HepG2 (cell line): ENCODE measurements around the gene KCNK15. TPM values are rescaled to one million over a fixed set of nuclear protein-coding genes. Genes with fewer than 3 reads are reported as not detected.

Source experiments
- ARHGAP35 ChIP-seq: sonication (generic); formaldehyde crosslinking; IDR thresholded peaks from 2 replicates; pipeline ENCODE4 v1.9.0; 2022; ENCODE audit warnings: mild to moderate bottlenecking, inconsistent platforms, moderate library complexity, missing genetic modification reagents, borderline replicate concordance
- CREM ChIP-seq, 2 experiments: sonication (generic) in 1 of 2; formaldehyde crosslinking in 1 of 2; IDR thresholded peaks; 2 replicates each; pipeline versions ENCODE4 v1.4.0 to v1.6.1; 2016 to 2020; ENCODE audit warnings: antibody characterized with exemption in 1 of 2, mild to moderate bottlenecking in 1 of 2, missing genetic modification reagents in 1 of 2
- EP300 ChIP-seq, 3 experiments: sonication (generic) in 1 of 3; formaldehyde crosslinking in 1 of 3; IDR thresholded peaks; 2 replicates each; pipeline versions ENCODE4 v1.5.1 to v1.6.1; 2011 to 2020; ENCODE audit warnings: low read depth in 2 of 3, low read length in 2 of 3, borderline replicate concordance in 1 of 3, improper control_type of control experiment in 1 of 3, mild to moderate bottlenecking in 1 of 3, missing genetic modification reagents in 1 of 3, moderate library complexity in 1 of 3
- GATAD2A ChIP-seq: IDR thresholded peaks from 2 replicates; pipeline ENCODE4 v1.6.1; 2016
- KAT8 ChIP-seq: IDR thresholded peaks from 2 replicates; pipeline ENCODE4 v1.6.1; 2016; ENCODE audit warnings: missing genetic modification reagents, missing compliant biosample characterization
- MIXL1 ChIP-seq: IDR thresholded peaks from 2 replicates; pipeline ENCODE4 v1.6.1; 2016
- NFE2 ChIP-seq: sonication (generic); formaldehyde crosslinking; IDR thresholded peaks from 2 replicates; pipeline ENCODE4 v1.4.0; 2020; ENCODE audit warnings: missing genetic modification reagents
- POLR2A ChIP-seq, 2 experiments: IDR thresholded peaks; 2 replicates each; pipeline ENCODE4 v1.6.1; 2011; ENCODE audit warnings: low read depth in 2 of 2, low read length in 2 of 2, mild to moderate bottlenecking in 1 of 2, moderate library complexity in 1 of 2; ENCODE audit not compliant: insufficient read depth in 1 of 2
- RAD51 ChIP-seq: fragments of 450-650 bp; IDR thresholded peaks from 2 replicates; pipeline ENCODE4 v1.6.1; 2016; ENCODE audit warnings: borderline replicate concordance
- RARG ChIP-seq: sonication (generic); formaldehyde crosslinking; IDR thresholded peaks from 2 replicates; pipeline ENCODE4 v1.4.0; 2020; ENCODE audit warnings: low read depth, mild to moderate bottlenecking, missing genetic modification reagents
- SALL1 ChIP-seq: sonication (generic); formaldehyde crosslinking; IDR thresholded peaks from 2 replicates; pipeline ENCODE4 v1.8.0; 2022; ENCODE audit warnings: mild to moderate bottlenecking, missing genetic modification reagents
- SOX6 ChIP-seq, 2 experiments: fragments of 450-650 bp in 1 of 2; sonication (generic) in 1 of 2; formaldehyde crosslinking in 1 of 2; IDR thresholded peaks; 2 replicates each; pipeline versions ENCODE4 v1.4.0 to v1.6.1; 2017 to 2020; ENCODE audit warnings: antibody characterized with exemption in 1 of 2, mild to moderate bottlenecking in 1 of 2, missing genetic modification reagents in 1 of 2
- SP2 ChIP-seq: sonication (generic); formaldehyde crosslinking; IDR thresholded peaks from 2 replicates; pipeline ENCODE4 v1.5.1; 2020; ENCODE audit warnings: mild to moderate bottlenecking, missing genetic modification reagents
- TAF1 ChIP-seq: sonication (generic); formaldehyde crosslinking; IDR thresholded peaks from 2 replicates; pipeline ENCODE4 v1.4.0; 2020; ENCODE audit warnings: missing genetic modification reagents
- ZKSCAN1 ChIP-seq: fragments of 150-350 bp; IDR thresholded peaks from 2 replicates; pipeline ENCODE4 v1.6.1; 2014; ENCODE audit warnings: low read length
- ZMYM3 ChIP-seq: sonication (generic); formaldehyde crosslinking; IDR thresholded peaks from 2 replicates; pipeline ENCODE4 v1.5.1; 2020; ENCODE audit warnings: mild to moderate bottlenecking, missing genetic modification reagents
- ZNF143 ChIP-seq: sonication (generic); formaldehyde crosslinking; IDR thresholded peaks from 2 replicates; pipeline ENCODE4 v1.4.0; 2020; ENCODE audit warnings: missing genetic modification reagents
- ZNF331 ChIP-seq: sonication (generic); formaldehyde crosslinking; IDR thresholded peaks from 2 replicates; pipeline ENCODE4 v1.4.0; 2020; ENCODE audit warnings: missing genetic modification reagents
- ZNF605 ChIP-seq: sonication (generic); formaldehyde crosslinking; IDR thresholded peaks from 2 replicates; pipeline ENCODE4 v1.8.0; 2022; ENCODE audit warnings: mild to moderate bottlenecking, missing genetic modification reagents
- ZNF644 ChIP-seq: IDR thresholded peaks from 2 replicates; pipeline ENCODE4 v1.6.1; 2016; ENCODE audit warnings: low read depth
- polyA plus RNA-seq, 8 experiments: library from polyadenylated mRNA; depleted of rRNA in 3 of 8; stranded (reverse) in 7 of 8; unstranded in 1 of 8; fragments of >200 nt; fragmentation: Illumina TruSeq in 4 of 8; extraction: Trizol in 4 of 8; gene quantifications; 2 replicates each; pipeline versions ENCODE4 v1.2.1 to v1.2.3, GENCODE V29; 2011 to 2016; ENCODE audit warnings: low read depth in 4 of 8, missing spikeins in 1 of 8, mixed read lengths in 1 of 8; ENCODE audit not compliant: insufficient read depth in 1 of 8
- total RNA-seq, 5 experiments: library from RNA; depleted of rRNA; stranded (reverse); fragments of >200 nt; fragmentation: Illumina TruSeq; extraction: Trizol; gene quantifications; 2 replicates each; pipeline ENCODE4 v1.2.3, GENCODE V29; 2016; ENCODE audit warnings: low read depth in 1 of 5
- TF ChIP-seq, protein P1 (sequence below): sonication (generic); formaldehyde crosslinking; IDR thresholded peaks from 2 replicates; pipeline ENCODE4 v1.5.1; 2020; ENCODE audit warnings: mild to moderate bottlenecking, missing genetic modification reagents
- TF ChIP-seq, protein P2 (sequence below): sonication (generic); formaldehyde crosslinking; IDR thresholded peaks from 2 replicates; pipeline ENCODE4 v1.4.0; 2020; ENCODE audit warnings: missing genetic modification reagents
- TF ChIP-seq, protein P3 (sequence below): sonication (generic); formaldehyde crosslinking; IDR thresholded peaks from 2 replicates; pipeline ENCODE4 v1.4.0; 2020; ENCODE audit warnings: missing genetic modification reagents

KCNK15 gene
- total and polyA plus RNA-seq, 2 of the 13 experiments (the other 11 are each of a cell fraction or from before 2014, with no cell fraction given), result 0.03 TPM; not detected in 1

DNA sequence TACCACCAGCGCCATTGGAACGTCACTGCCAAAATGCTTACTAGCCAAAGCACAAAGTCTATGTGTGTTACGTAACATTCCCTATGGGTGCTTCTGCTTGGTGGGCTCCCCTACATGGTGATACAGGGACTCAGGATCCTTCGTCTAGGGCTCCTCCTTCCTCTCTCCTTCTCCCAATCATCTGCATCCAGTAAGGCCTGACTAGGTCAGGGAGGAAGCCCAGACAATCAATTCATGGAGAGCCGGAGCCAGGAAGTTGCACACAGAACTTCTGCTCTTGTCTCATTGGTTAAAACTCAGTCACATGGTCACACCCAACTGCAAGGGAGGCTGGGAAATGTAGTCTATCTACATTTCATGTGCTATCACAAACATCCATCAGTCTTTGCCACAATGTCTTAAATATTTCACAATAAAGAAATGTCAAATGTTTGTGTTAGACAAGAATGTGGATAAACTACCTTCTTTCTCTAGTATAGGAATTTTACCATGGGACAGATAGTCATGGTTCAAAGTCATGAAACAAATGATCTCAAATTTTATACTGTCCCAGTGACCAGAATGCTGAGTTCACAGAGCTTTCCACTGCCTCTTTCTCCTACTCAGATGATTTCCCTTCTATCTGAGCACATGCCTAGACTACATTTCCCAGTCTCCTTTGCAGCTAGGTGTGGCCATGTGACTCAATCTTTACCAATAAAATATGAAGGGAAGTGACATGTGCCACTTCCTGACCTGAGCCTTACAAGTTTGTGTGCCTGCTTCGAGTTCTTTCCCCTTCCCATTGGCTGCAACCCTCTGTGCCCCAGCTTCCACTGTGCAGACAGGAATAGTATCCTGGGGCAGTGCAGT is 9.3 kb upstream of the KCNK15 start (continued):
- TF ChIP-seq ARHGAP35 (CRISPR knock-in tag), result 0 out of 2 replicates have a peak, but pooled peaks have one; percentile 58
- TF ChIP-seq, protein P1, sequence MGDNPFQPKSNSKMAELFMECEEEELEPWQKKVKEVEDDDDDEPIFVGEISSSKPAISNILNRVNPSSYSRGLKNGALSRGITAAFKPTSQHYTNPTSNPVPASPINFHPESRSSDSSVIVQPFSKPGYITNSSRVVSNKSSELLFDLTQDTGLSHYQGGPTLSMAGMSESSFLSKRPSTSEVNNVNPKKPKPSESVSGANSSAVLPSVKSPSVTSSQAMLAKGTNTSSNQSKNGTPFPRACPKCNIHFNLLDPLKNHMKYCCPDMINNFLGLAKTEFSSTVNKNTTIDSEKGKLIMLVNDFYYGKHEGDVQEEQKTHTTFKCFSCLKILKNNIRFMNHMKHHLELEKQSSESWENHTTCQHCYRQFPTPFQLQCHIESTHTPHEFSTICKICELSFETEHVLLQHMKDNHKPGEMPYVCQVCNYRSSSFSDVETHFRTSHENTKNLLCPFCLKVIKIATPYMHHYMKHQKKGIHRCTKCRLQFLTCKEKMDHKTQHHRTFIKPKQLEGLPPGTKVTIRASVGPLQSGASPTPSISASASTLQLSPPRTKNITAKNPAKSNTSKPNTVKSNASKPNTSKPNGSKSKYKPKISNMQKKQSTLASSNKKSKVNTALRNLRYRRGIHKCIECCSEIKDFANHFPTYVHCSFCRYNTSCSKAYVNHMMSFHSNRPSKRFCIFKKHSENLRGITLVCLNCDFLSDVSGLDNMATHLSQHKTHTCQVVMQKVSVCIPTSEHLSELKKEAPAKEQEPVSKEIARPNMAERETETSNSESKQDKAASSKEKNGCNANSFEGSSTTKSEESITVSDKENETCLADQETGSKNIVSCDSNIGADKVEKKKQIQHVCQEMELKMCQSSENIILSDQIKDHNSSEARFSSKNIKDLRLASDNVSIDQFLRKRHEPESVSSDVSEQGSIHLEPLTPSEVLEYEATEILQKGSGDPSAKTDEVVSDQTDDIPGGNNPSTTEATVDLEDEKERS, result peak; percentile 76; the same call in 1 of the 2 replicates
- TF ChIP-seq ZMYM3 (CRISPR knock-in tag), result peak; percentile 61; the same call in 1 of the 2 replicates
- peak; percentile 97 for TF ChIP-seq ZNF644
- TF ChIP-seq SP2 (CRISPR knock-in tag), result no peak
- peak; percentile 43; the same call in 1 of the 2 replicates for TF ChIP-seq ZNF605 (CRISPR knock-in tag)
- peak in 1 of 2 experiments; percentile 31; a peak in 2 of 4 replicates for TF ChIP-seq EP300 (IDR thresholded peaks at IDR 0.05; ENCODE audit: low read depth in 2 of 2, low read length in 2 of 2)
- 0 out of 2 replicates have a peak, but pooled peaks have one; percentile 39 for TF ChIP-seq EP300 (CRISPR knock-in tag; IDR thresholded peaks at IDR 0.05; ENCODE audit: borderline replicate concordance)
- TF ChIP-seq POLR2A (IDR thresholded peaks at IDR 0.05; ENCODE audit: insufficient read depth in 1 of 2, low read depth in 2 of 2, low read length in 2 of 2), result peak in 1 of 2 experiments; percentile 32; a peak in 1 of 4 replicates
- no peak for TF ChIP-seq ZKSCAN1
- TF ChIP-seq SALL1 (CRISPR knock-in tag), result peak; percentile 59
- TF ChIP-seq CREM (IDR thresholded peaks at IDR 0.05), result peak; percentile 83
- TF ChIP-seq CREM (CRISPR knock-in tag; IDR thresholded peaks at IDR 0.05), result no peak
- peak; percentile 58; the same call in 1 of the 2 replicates for TF ChIP-seq RAD51
- peak; percentile 73; the same call in 1 of the 2 replicates for TF ChIP-seq MIXL1 (CRISPR knock-in tag)
- TF ChIP-seq TAF1 (CRISPR knock-in tag), result peak; percentile 39; the same call in 1 of the 2 replicates
- TF ChIP-seq RARG (CRISPR knock-in tag), result no peak
- TF ChIP-seq GATAD2A (CRISPR knock-in tag), result peak; percentile 61
- peak; percentile 30; the same call in 1 of the 2 replicates for TF ChIP-seq ZNF331 (CRISPR knock-in tag)
- peak; percentile 82 for TF ChIP-seq KAT8 (CRISPR knock-in tag)
- no peak for TF ChIP-seq SOX6 (IDR thresholded peaks at IDR 0.05)
- TF ChIP-seq SOX6 (CRISPR knock-in tag; IDR thresholded peaks at IDR 0.05), result peak; percentile 51
- TF ChIP-seq, protein P2, sequence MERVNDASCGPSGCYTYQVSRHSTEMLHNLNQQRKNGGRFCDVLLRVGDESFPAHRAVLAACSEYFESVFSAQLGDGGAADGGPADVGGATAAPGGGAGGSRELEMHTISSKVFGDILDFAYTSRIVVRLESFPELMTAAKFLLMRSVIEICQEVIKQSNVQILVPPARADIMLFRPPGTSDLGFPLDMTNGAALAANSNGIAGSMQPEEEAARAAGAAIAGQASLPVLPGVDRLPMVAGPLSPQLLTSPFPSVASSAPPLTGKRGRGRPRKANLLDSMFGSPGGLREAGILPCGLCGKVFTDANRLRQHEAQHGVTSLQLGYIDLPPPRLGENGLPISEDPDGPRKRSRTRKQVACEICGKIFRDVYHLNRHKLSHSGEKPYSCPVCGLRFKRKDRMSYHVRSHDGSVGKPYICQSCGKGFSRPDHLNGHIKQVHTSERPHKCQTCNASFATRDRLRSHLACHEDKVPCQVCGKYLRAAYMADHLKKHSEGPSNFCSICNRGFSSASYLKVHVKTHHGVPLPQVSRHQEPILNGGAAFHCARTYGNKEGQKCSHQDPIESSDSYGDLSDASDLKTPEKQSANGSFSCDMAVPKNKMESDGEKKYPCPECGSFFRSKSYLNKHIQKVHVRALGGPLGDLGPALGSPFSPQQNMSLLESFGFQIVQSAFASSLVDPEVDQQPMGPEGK, result peak; percentile 59
- 0 out of 2 replicates have a peak, but pooled peaks have one; percentile 10 for TF ChIP-seq NFE2 (CRISPR knock-in tag)
- peak; percentile 95 for TF ChIP-seq ZNF143 (CRISPR knock-in tag)
- TF ChIP-seq, protein P3, sequence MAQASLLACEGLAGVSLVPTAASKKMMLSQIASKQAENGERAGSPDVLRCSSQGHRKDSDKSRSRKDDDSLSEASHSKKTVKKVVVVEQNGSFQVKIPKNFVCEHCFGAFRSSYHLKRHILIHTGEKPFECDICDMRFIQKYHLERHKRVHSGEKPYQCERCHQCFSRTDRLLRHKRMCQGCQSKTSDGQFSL (CRISPR knock-in tag), result peak; percentile 63; the same call in 1 of the 2 replicates
